HCT116 (cell line): Measurements from ENCODE around the gene ALK. TPM values are rescaled to one million over a fixed set of nuclear protein-coding genes. Genes with fewer than 3 reads are reported as not detected.

Source experiments
- ATAC-seq: fragments of 200-7000 bp; cut with Tn5 transposase; 2 replicates; pipeline ENCODE4 v1.9.1; 2020; ENCODE audit warnings: mild to moderate bottlenecking, moderate library complexity
- BruUV-seq: library from RNA; stranded (reverse); fragments of 400-500 nt; replicated peaks from 2 replicates; lab custom pipeline; 2021; lab: Mats Ljungman, UMichigan
- CTCF ChIA-PET: fragments of 300-600 bp; sonication (Branson Sonifier 250); formaldehyde crosslinking; loops from one replicate; lab custom pipeline; 2021; ENCODE audit warnings: antibody characterized with exemption; lab: Charles Lee
- POLR2A ChIA-PET: fragments of 300-600, 350-600 bp; sonication (Branson Sonifier 250); formaldehyde crosslinking; loops from one replicate; lab custom pipeline; 2021; ENCODE audit warnings: antibody characterized with exemption; lab: Charles Lee
- RAD21 ChIA-PET, 2 experiments: fragments of 300-600 bp; sonication (Branson Sonifier 250); formaldehyde crosslinking; loops; one replicate each; lab custom pipeline; 2023; ENCODE audit warnings: low total read pairs in 2 of 2; ENCODE audit not compliant: uncharacterized antibody in 2 of 2, unreplicated experiment in 2 of 2, low non-redundant PET in 1 of 2; lab: Charles Lee
- DNase-seq: peaks from one replicate; pipeline ENCODE4 v3.0.0-alpha.2; 2010; ENCODE audit warnings: low read depth, low spot score
- H2AFZ ChIP-seq: fragments of 200-600 bp; shearing (Covaris generic), sonication (generic); 2 replicates; pipeline ENCODE4 v1.6.1; 2017; ENCODE audit warnings: low read depth, mixed run types, mixed read lengths, antibody characterized with exemption, low read length; ENCODE audit not compliant: poor library complexity, severe bottlenecking
- H3K27ac ChIP-seq: 2 replicates; pipeline ENCODE4 v1.5.1; 2012; ENCODE audit warnings: low read depth, low read length
- H3K27me3 ChIP-seq: fragments of 200-600 bp; sonication (generic); 2 replicates; pipeline ENCODE4 v1.6.1; 2016; ENCODE audit warnings: mixed run types, low read length, mixed read lengths; ENCODE audit not compliant: insufficient read depth
- H3K36me3 ChIP-seq, 2 experiments: fragments of 200-500 bp in 1 of 2; fragments of 200-600 bp in 1 of 2; sonication (Bioruptor generic) in 1 of 2; sonication (generic) in 1 of 2; 2 replicates each; pipeline versions ENCODE4 v1.5.1 to v1.6.1; 2014 to 2016; ENCODE audit warnings: low read length in 2 of 2, inconsistent platforms in 1 of 2, mixed read lengths in 1 of 2, mixed run types in 1 of 2; ENCODE audit not compliant: insufficient read depth in 2 of 2, control insufficient read depth in 1 of 2
- H3K4me1 ChIP-seq, 2 experiments: fragments of 200-600 bp in 1 of 2; sonication (generic) in 1 of 2; 2 replicates each; pipeline versions ENCODE4 v1.5.1 to v1.6.1; 2012 to 2017; ENCODE audit warnings: low read length in 2 of 2, inconsistent platforms in 1 of 2, mild to moderate bottlenecking in 1 of 2, mixed read lengths in 1 of 2, mixed run types in 1 of 2, moderate library complexity in 1 of 2; ENCODE audit not compliant: insufficient read depth in 2 of 2, control insufficient read depth in 1 of 2
- H3K4me2 ChIP-seq: fragments of 200-600 bp; sonication (generic); 2 replicates; pipeline ENCODE4 v1.6.1; 2017; ENCODE audit warnings: mixed run types, low read length, mixed read lengths
- H3K4me3 ChIP-seq, 2 experiments: fragments of 200-600 bp in 1 of 2; sonication (generic) in 1 of 2; replicated peaks in 1 of 2; 2 replicates each; pipeline ENCODE4 v1.5.1; 2011 to 2016; ENCODE audit warnings: low read length in 2 of 2, control low read depth in 1 of 2, low read depth in 1 of 2, mild to moderate bottlenecking in 1 of 2, mixed read lengths in 1 of 2, mixed run types in 1 of 2
- H3K79me2 ChIP-seq: fragments of 200-600 bp; sonication (generic); 2 replicates; pipeline ENCODE4 v1.6.1; 2017; ENCODE audit warnings: mild to moderate bottlenecking, mixed run types, low read length, moderate library complexity, mixed read lengths; ENCODE audit not compliant: insufficient read depth
- H3K9ac ChIP-seq: fragments of 200-600 bp; sonication (generic); 2 replicates; pipeline ENCODE4 v1.6.1; 2016; ENCODE audit warnings: low read length, mixed read lengths
- H3K9me2 ChIP-seq: fragments of 200-600 bp; sonication (generic), shearing (Covaris generic); 2 replicates; pipeline ENCODE4 v1.6.1; 2017; ENCODE audit warnings: mixed run types, mild to moderate bottlenecking, moderate library complexity; ENCODE audit not compliant: insufficient read depth
- H3K9me3 ChIP-seq, 2 experiments: fragments of 200-500 bp in 1 of 2; fragments of 200-600 bp in 1 of 2; sonication (Bioruptor generic) in 1 of 2; sonication (generic) in 1 of 2; 2 replicates each; pipeline ENCODE4 v1.6.1; 2014 to 2017; ENCODE audit warnings: low read length in 2 of 2, mixed read lengths in 2 of 2, inconsistent platforms in 1 of 2, low read depth in 1 of 2, mild to moderate bottlenecking in 1 of 2, mixed run types in 1 of 2, moderate library complexity in 1 of 2; ENCODE audit not compliant: control insufficient read depth in 1 of 2, insufficient read depth in 1 of 2
- H4K20me1 ChIP-seq: fragments of 200-600 bp; sonication (generic), shearing (Covaris generic); 2 replicates; pipeline ENCODE4 v1.6.1; 2017; ENCODE audit warnings: mixed run types, mild to moderate bottlenecking, moderate library complexity; ENCODE audit not compliant: insufficient read depth
- CBX3 ChIP-seq: IDR thresholded peaks from 2 replicates; pipeline ENCODE4 v1.6.1; 2012; ENCODE audit warnings: low read depth
- ELF1 ChIP-seq: IDR thresholded peaks from 2 replicates; pipeline ENCODE4 v1.6.1; 2012; ENCODE audit warnings: low read depth, borderline replicate concordance
- EZH2phosphoT487 ChIP-seq: fragments of 200-600 bp; IDR thresholded peaks from 2 replicates; pipeline ENCODE4 v1.6.1; 2018; ENCODE audit warnings: antibody characterized with exemption, borderline replicate concordance
- JUND ChIP-seq: IDR thresholded peaks from 2 replicates; pipeline ENCODE4 v1.6.1; 2012
- POLR2A ChIP-seq: IDR thresholded peaks from 2 replicates; pipeline ENCODE4 v1.7.0; 2011; ENCODE audit warnings: borderline replicate concordance; ENCODE audit not compliant: insufficient read depth, insufficient read length; ENCODE audit errors: extremely low read depth
- RAD21 ChIP-seq: IDR thresholded peaks from 2 replicates; pipeline ENCODE4 v1.6.1; 2012; ENCODE audit warnings: low read depth, mild to moderate bottlenecking
- SIN3A ChIP-seq: IDR thresholded peaks from 2 replicates; pipeline ENCODE4 v1.6.1; 2012; ENCODE audit warnings: low read depth
- SRF ChIP-seq: IDR thresholded peaks from 2 replicates; pipeline ENCODE4 v1.6.1; 2012; ENCODE audit warnings: low read depth
- ZFX ChIP-seq: fragments of 450-650 bp; IDR thresholded peaks from 2 replicates; pipeline ENCODE4 v1.6.1; 2017
- intact Hi-C: fragments of 100-400 bp; cut with micrococcal nuclease; formaldehyde crosslinking; loops from 2 replicates; pipeline ENCODE4 v1.10.0; 2022
- total RNA-seq: library from RNA; stranded (reverse); gene quantifications from one replicate; pipeline ENCODE4 v1.2.1, GENCODE V29; 2021; ENCODE audit not compliant: unreplicated experiment
- TF ChIP-seq, protein P1 (sequence below): IDR thresholded peaks from 2 replicates; pipeline ENCODE4 v1.6.1; 2012; ENCODE audit warnings: low read depth

ALK gene
- total RNA-seq, 1 experiment from 2014 or later: not detected

DNA sequence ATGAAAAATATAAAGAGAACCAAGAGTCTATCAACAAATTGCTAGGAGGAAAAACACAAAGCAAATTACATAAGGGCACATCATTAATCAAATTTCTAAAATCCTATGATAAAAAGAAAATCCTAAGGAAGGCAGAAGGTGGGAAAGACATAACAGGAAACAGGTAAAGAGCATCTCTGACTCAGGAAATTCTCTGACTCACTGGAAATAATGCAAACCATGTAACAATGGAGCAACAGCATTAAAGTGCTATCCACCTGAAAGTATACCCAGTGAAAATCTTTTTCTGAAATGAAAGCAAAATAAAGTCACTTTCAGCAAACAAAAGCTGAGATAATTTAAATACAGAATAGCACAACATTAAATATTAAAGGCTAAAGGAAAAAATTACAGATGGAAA, 10.9 kb downstream of the ALK start:
- H4K20me1 ChIP-seq: no peaks in the 10 kb centered on the region
- no peak for ATAC-seq
- H3K9me2 ChIP-seq: no peaks in the 10 kb centered on the region
- ChIA-PET RAD21 (no interaction called here), CTCF (no interaction called here), POLR2A (no interaction called here)
- BruUV-seq: no TSS peak
- TF ChIP-seq SRF: no peak
- TF ChIP-seq, protein P1, sequence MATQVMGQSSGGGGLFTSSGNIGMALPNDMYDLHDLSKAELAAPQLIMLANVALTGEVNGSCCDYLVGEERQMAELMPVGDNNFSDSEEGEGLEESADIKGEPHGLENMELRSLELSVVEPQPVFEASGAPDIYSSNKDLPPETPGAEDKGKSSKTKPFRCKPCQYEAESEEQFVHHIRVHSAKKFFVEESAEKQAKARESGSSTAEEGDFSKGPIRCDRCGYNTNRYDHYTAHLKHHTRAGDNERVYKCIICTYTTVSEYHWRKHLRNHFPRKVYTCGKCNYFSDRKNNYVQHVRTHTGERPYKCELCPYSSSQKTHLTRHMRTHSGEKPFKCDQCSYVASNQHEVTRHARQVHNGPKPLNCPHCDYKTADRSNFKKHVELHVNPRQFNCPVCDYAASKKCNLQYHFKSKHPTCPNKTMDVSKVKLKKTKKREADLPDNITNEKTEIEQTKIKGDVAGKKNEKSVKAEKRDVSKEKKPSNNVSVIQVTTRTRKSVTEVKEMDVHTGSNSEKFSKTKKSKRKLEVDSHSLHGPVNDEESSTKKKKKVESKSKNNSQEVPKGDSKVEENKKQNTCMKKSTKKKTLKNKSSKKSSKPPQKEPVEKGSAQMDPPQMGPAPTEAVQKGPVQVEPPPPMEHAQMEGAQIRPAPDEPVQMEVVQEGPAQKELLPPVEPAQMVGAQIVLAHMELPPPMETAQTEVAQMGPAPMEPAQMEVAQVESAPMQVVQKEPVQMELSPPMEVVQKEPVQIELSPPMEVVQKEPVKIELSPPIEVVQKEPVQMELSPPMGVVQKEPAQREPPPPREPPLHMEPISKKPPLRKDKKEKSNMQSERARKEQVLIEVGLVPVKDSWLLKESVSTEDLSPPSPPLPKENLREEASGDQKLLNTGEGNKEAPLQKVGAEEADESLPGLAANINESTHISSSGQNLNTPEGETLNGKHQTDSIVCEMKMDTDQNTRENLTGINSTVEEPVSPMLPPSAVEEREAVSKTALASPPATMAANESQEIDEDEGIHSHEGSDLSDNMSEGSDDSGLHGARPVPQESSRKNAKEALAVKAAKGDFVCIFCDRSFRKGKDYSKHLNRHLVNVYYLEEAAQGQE: no peak
- no peak for TF ChIP-seq CBX3
- TF ChIP-seq ELF1: no peak
- no peak for TF ChIP-seq POLR2A
- TF ChIP-seq ZFX: no peak
- TF ChIP-seq SIN3A: no peak
- TF ChIP-seq JUND: no peak
- no peak for TF ChIP-seq EZH2phosphoT487
- no peak for TF ChIP-seq RAD21
- intact Hi-C loops: no loop called here
- H3K4me2 ChIP-seq: no peak overlapping the region
- no peaks in the 10 kb centered on the region for H3K9me3 ChIP-seq
- no peak for DNase-seq
- H3K4me3 ChIP-seq: no peak overlapping the region
- no peaks in the 10 kb centered on the region for H3K79me2 ChIP-seq
- peaks cover 20% of the 10 kb centered on the region for H3K27me3 ChIP-seq
- H3K27ac ChIP-seq: no peak overlapping the region
- H3K4me1 ChIP-seq: no peaks in the 10 kb centered on the region
- no peak overlapping the region for H2AFZ ChIP-seq
- H3K9ac ChIP-seq: no peak overlapping the region
- no peaks in the 10 kb centered on the region for H3K36me3 ChIP-seq
